DOHH2 (cell line): ENCODE results near the gene FUT3.

Source experiments
- H3F3A ChIP-seq: fragments of 200-600 bp; sonication (generic), shearing (Covaris generic); 2 replicates; pipeline ENCODE4 v1.6.0; 2016; ENCODE audit warnings: antibody characterized with exemption, mild to moderate bottlenecking; ENCODE audit not compliant: control insufficient read depth, insufficient read depth
- H3K27ac ChIP-seq: fragments of 200-600 bp; sonication (generic); 2 replicates; pipeline ENCODE4 v1.5.1; 2014; ENCODE audit warnings: low read depth, mild to moderate bottlenecking, low read length, moderate library complexity
- H3K27me3 ChIP-seq: fragments of 200-600 bp; sonication (generic); 2 replicates; pipeline ENCODE4 v1.6.1; 2014; ENCODE audit warnings: mild to moderate bottlenecking, low read length, mixed read lengths; ENCODE audit not compliant: control insufficient read depth
- H3K36me3 ChIP-seq: fragments of 200-600 bp; sonication (generic); 2 replicates; pipeline ENCODE4 v1.6.1; 2014; ENCODE audit warnings: mild to moderate bottlenecking, low read length, moderate library complexity, mixed read lengths; ENCODE audit not compliant: control insufficient read depth
- H3K4me1 ChIP-seq: fragments of 200-600 bp; sonication (generic); 2 replicates; pipeline ENCODE4 v1.6.1; 2014; ENCODE audit warnings: mild to moderate bottlenecking, low read length, mixed read lengths; ENCODE audit not compliant: control insufficient read depth
- H3K4me2 ChIP-seq: fragments of 200-600 bp; sonication (generic); 2 replicates; pipeline ENCODE4 v1.6.0; 2014; ENCODE audit warnings: mild to moderate bottlenecking, low read length, moderate library complexity
- H3K4me3 ChIP-seq: fragments of 200-600 bp; sonication (generic); 2 replicates; pipeline ENCODE4 v1.5.1; 2014; ENCODE audit warnings: mild to moderate bottlenecking, low read length, mixed read lengths
- H3K79me2 ChIP-seq: fragments of 200-600 bp; sonication (generic); 2 replicates; pipeline ENCODE4 v1.6.1; 2014; ENCODE audit warnings: mild to moderate bottlenecking, low read length, mixed read lengths; ENCODE audit not compliant: control insufficient read depth
- H3K9me2 ChIP-seq: fragments of 200-600 bp; sonication (generic); replicated peaks from 2 replicates; pipeline ENCODE4 v1.6.1; 2014; ENCODE audit warnings: mild to moderate bottlenecking, low read length, mixed read lengths; ENCODE audit not compliant: control insufficient read depth
- H3K9me3 ChIP-seq: fragments of 200-600 bp; sonication (generic); 2 replicates; pipeline ENCODE4 v1.6.1; 2014; ENCODE audit warnings: antibody characterized with exemption, low read length, mixed read lengths; ENCODE audit not compliant: control insufficient read depth, insufficient read depth
- H4K20me1 ChIP-seq: fragments of 200-600 bp; sonication (generic); 2 replicates; pipeline ENCODE4 v1.6.0; 2014; ENCODE audit warnings: low read depth, mild to moderate bottlenecking, antibody characterized with exemption, low read length, moderate library complexity; ENCODE audit not compliant: control insufficient read depth, insufficient read depth
- EZH2phosphoT487 ChIP-seq: fragments of 200-600 bp; sonication (generic); IDR thresholded peaks from 2 replicates; pipeline ENCODE4 v1.6.1; 2017; ENCODE audit warnings: borderline replicate concordance, mild to moderate bottlenecking, antibody characterized with exemption, low read length, moderate library complexity, mixed read lengths
- TF ChIP-seq, protein P1 (sequence below): fragments of 200-600 bp; sonication (generic); IDR thresholded peaks from one replicate; pipeline ENCODE4 v1.5.1; 2014; ENCODE audit warnings: antibody characterized with exemption, mild to moderate bottlenecking, low read depth, low read length; ENCODE audit not compliant: poor library complexity, severe bottlenecking

The FUT3 gene

DNA sequence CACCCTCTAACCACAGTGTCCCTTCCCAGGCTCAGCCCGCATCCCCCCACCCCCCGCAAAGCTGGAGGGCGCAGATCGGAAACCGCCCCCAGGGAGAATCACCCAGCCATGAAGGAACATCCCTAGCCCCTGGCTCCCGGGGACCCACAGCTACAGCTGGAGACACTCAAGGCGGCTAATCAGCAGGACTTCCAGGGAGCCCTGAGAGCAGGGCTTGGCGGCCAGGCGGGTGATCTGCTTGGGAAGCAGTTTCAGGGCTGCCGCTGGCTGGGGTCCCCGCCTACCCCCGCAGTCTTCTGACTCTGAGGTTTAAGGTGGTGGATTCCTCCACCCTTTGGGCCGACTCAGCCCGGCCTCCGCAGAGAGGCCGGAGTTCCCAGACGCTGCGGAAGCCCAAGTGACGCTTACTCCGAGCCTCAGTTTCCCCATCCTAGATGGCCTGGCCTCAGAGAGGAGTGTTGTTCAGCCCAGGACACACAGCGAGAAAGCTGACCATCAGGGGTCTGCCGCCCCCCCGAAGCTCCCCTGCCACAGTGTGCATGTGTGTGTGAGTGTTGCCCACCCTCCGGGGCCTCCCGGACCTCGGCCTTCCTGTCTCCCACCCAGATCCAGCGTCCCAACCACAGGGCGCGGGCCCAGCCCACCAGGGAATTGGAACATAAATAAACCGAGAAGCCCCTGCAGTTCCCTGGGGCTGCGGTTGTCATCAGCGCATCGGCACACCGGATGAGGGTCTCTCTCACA is 21.5 kb downstream of the FUT3 start:
- Histone ChIP-seq H3K27ac (no peak overlapping the region), H3K4me3 (no peak overlapping the region), H3K27me3 (peaks cover 23% of the 10 kb centered on the region), H3K4me1 (peaks cover 27% of the 10 kb centered on the region), H3F3A (no peaks in the 10 kb centered on the region), H3K9me3 (no peaks in the 10 kb centered on the region), H3K36me3 (no peaks in the 10 kb centered on the region), H3K9me2 (no peaks in the 10 kb centered on the region), H3K79me2 (no peaks in the 10 kb centered on the region), H4K20me1 (no peaks in the 10 kb centered on the region), H3K4me2 (peak overlapping the region; percentile 9; the same call in 1 of the 2 replicates)
- no peak for TF ChIP-seq EZH2phosphoT487
- TF ChIP-seq, protein P1, sequence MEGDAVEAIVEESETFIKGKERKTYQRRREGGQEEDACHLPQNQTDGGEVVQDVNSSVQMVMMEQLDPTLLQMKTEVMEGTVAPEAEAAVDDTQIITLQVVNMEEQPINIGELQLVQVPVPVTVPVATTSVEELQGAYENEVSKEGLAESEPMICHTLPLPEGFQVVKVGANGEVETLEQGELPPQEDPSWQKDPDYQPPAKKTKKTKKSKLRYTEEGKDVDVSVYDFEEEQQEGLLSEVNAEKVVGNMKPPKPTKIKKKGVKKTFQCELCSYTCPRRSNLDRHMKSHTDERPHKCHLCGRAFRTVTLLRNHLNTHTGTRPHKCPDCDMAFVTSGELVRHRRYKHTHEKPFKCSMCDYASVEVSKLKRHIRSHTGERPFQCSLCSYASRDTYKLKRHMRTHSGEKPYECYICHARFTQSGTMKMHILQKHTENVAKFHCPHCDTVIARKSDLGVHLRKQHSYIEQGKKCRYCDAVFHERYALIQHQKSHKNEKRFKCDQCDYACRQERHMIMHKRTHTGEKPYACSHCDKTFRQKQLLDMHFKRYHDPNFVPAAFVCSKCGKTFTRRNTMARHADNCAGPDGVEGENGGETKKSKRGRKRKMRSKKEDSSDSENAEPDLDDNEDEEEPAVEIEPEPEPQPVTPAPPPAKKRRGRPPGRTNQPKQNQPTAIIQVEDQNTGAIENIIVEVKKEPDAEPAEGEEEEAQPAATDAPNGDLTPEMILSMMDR: no peak

DNA sequence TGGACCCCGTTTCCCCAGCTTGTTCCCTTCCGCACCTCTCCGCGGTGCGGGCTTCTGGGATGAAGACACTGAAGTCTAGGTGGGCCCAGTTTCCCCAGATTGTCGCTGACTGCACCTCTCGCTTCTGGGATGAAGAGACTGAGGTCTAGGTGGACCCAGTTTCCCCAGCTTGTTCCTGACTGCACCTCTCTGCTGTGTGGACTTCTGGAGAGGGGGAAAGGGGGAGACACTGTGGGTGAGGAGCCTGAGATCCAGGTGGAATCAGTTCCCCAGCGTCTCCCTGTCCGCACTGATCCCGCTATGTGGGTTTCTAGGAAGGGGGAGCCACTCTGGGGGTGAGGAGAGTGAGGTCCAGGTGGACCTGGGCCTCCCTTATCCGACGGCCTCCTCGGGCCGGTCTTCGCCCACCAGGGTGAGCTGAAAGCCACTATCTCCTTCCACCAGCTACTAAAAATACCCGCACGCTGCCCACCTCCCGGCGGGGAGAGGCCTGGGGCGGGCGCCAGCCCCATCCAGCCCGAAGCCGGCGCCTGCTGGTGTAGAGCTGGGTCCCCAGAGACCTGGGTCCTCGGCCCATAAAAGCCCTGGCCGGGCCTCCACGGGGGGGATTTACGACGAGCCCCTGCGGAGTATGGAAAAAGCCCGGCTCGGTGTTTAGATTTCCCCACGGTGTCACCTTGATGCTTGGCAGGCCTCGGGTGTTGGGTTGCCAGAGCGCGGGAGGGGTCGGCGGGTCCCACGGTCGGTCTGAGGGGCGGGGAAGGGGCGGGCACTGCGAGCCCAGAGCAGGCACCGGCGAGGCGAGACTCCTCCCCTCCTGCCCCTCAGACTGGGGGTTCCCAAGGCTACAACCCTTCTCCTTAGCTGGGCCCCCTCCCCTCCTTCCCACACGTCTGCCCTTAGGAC is 22.3 kb downstream of the FUT3 start:
- Histone ChIP-seq H3F3A (no peaks in the 10 kb centered on the region), H3K4me1 (peaks cover 27% of the 10 kb centered on the region), H3K4me3 (no peak overlapping the region), H3K79me2 (no peaks in the 10 kb centered on the region), H3K36me3 (no peaks in the 10 kb centered on the region), H3K4me2 (peak overlapping the region; percentile 9; the same call in 1 of the 2 replicates), H3K27me3 (peaks cover 23% of the 10 kb centered on the region), H3K9me2 (no peaks in the 10 kb centered on the region), H3K27ac (no peak overlapping the region), H3K9me3 (no peaks in the 10 kb centered on the region), H4K20me1 (no peaks in the 10 kb centered on the region)
- TF ChIP-seq, protein P1: no peak
- no peak for TF ChIP-seq EZH2phosphoT487

DNA sequence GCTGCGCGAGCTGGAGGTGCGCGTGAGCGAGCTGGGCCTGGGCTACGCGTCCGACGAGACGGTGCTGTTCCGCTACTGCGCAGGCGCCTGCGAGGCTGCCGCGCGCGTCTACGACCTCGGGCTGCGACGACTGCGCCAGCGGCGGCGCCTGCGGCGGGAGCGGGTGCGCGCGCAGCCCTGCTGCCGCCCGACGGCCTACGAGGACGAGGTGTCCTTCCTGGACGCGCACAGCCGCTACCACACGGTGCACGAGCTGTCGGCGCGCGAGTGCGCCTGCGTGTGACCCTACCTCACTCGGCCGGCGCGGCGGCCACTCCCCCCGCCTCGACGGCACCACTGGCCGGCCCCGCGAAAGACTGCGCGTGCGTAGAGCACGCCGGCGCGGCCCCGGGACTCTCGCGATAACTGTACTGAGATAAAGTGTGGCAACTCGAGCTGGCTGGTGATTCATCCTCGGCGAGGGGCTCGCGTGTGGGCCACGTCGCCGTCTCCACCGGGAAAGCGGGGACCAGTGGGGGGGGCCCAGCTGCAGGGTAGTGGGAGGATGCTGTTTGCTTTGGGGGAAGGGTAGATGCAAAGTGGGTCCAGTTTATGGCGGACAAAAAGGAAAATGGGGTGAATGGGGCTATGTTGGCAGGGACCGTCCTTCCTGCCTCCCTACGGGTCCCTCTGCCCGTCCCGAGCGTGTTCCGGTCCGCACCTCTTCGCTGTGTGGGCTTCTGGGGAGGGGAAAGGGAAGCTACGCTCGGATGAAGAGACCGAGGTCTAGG is 23.2 kb downstream of the FUT3 start:
- no peaks in the 10 kb centered on the region for H3K36me3 ChIP-seq
- H4K20me1 ChIP-seq: no peaks in the 10 kb centered on the region
- H3K27me3 ChIP-seq: peaks cover 23% of the 10 kb centered on the region
- no peaks in the 10 kb centered on the region for H3F3A ChIP-seq
- H3K4me1 ChIP-seq: peaks cover 27% of the 10 kb centered on the region
- no peak overlapping the region for H3K4me2 ChIP-seq
- no peaks in the 10 kb centered on the region for H3K9me3 ChIP-seq
- no peak overlapping the region for H3K4me3 ChIP-seq
- no peaks in the 10 kb centered on the region for H3K79me2 ChIP-seq
- TF ChIP-seq, protein P1: no peak
- TF ChIP-seq EZH2phosphoT487: peak; percentile 53; the same call in 1 of the 2 replicates
- no peaks in the 10 kb centered on the region for H3K9me2 ChIP-seq
- no peak overlapping the region for H3K27ac ChIP-seq
